ENCODE data around the gene GAS7. TPM values are rescaled to one million over a fixed set of nuclear protein-coding genes. Genes with fewer than 3 reads are reported as not detected.

Gene GAS7
- total and polyA plus RNA-seq, 2 of the 13 experiments (the other 11 are each of a cell fraction or from before 2014, with no cell fraction given), result 1.0 to 5.2 TPM

DNA sequence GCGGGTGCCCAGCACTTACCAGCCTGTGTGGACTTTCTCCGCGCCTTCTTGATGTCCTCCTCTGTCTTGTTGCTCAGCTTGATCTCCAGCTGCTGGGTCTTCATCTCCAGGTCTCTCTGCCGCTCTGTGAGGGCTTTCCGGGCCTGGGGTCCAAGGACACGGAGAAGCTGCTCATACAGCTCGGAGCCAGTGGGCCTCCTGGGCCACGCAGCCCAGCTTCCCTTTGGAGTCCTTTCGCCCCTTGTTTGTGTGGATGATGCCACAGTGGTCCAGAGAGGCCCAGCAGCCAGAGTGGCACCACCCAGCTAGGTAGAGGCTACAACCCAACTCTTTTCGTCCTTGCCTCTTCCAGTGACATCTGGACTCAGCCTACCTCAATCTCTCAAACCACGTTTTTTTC, 272.9 kb downstream of the GAS7 start:
- no peak for DNase-seq (ENCODE audit: low spot score)
- FAIRE-seq, result no peak
- BruUV-seq (replicated peaks), result no TSS peak
- peaks cover 5 to 8% of the 10 kb centered on the region in 2 experiments; a peak in 3 of 5 replicates for H3K27me3 ChIP-seq (ENCODE audit: control insufficient read depth in 1 of 2, insufficient read depth in 2 of 2, low read length in 2 of 2)
- no peaks in the 10 kb centered on the region for H3K4me1 ChIP-seq (ENCODE audit: insufficient read depth, low read length)
- H3K27ac ChIP-seq (ENCODE audit: extremely low read length, insufficient read depth, low read length), result no peak overlapping the region
- intact Hi-C loops (cut with micrococcal nuclease; ENCODE audit: unreplicated experiment), result no loop called here
- in situ Hi-C loops (cut with HindIII; ENCODE audit: extremely low pct_ligation_motif_present, low pct_unique_long_range_greater_than_20kb), result no loop called here
- H4K20me1 ChIP-seq (ENCODE audit: insufficient read depth, low read length), result no peaks in the 10 kb centered on the region
- H3K79me2 ChIP-seq (ENCODE audit: insufficient read depth, low read length), result no peaks in the 10 kb centered on the region
- H2AFZ ChIP-seq (ENCODE audit: low read length), result no peak overlapping the region
- ATAC-seq, result no peak
- ChIA-PET CTCF (ENCODE audit: low intra/inter-chr PET ratio, low total read pairs) (interaction anchor here (0.7 kb wide), 1 partner anchor 302 kb away, joined by 3 read pairs; no protein-coding TSS in a partner anchor), POLR2A (no interaction called here)
- WGBS (ENCODE audit: low lambda C conversion rate), result 45% methylated on average over 6 of the region's 11 CpGs
- H3K4me2 ChIP-seq (ENCODE audit: low read depth, low read length), result no peak overlapping the region
- H3K9me3 ChIP-seq (ENCODE audit: low read length), result no peaks in the 10 kb centered on the region
- H3K36me3 ChIP-seq (replicated peaks in 1 of 2; ENCODE audit: control insufficient read depth in 1 of 2, insufficient read depth in 2 of 2, low read length in 2 of 2), result no peaks in the 10 kb centered on the region
- H3K9ac ChIP-seq (ENCODE audit: insufficient read depth, low read depth, low read length), result no peak overlapping the region
- no peak overlapping the region for H3K4me3 ChIP-seq (replicated peaks in 1 of 3; ENCODE audit: insufficient read depth in 1 of 3, low read depth in 2 of 3, low read length in 3 of 3)
- TF ChIP-seq EEA1 (CRISPR knock-in tag; IDR thresholded peaks at IDR 0.05; ENCODE audit: borderline replicate concordance), result no peak
- no peak for TF ChIP-seq NFE2L1 (CRISPR knock-in tag; IDR thresholded peaks at IDR 0.05; ENCODE audit: borderline replicate concordance)
- TF ChIP-seq POLR2G (IDR thresholded peaks at IDR 0.05; ENCODE audit: low read depth, low read length), result no peak
- TF ChIP-seq YEATS4 (CRISPR knock-in tag; IDR thresholded peaks at IDR 0.05; ENCODE audit: borderline replicate concordance), result no peak
- TF ChIP-seq, protein P1, sequence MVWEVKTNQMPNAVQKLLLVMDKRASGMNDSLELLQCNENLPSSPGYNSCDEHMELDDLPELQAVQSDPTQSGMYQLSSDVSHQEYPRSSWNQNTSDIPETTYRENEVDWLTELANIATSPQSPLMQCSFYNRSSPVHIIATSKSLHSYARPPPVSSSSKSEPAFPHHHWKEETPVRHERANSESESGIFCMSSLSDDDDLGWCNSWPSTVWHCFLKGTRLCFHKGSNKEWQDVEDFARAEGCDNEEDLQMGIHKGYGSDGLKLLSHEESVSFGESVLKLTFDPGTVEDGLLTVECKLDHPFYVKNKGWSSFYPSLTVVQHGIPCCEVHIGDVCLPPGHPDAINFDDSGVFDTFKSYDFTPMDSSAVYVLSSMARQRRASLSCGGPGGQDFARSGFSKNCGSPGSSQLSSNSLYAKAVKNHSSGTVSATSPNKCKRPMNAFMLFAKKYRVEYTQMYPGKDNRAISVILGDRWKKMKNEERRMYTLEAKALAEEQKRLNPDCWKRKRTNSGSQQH (CRISPR knock-in tag; IDR thresholded peaks at IDR 0.05; ENCODE audit: low read depth), result no peak
- no peak for TF ChIP-seq ZNF563 (CRISPR knock-in tag; IDR thresholded peaks at IDR 0.05)
- TF ChIP-seq ZNF138 (CRISPR knock-in tag; IDR thresholded peaks at IDR 0.05; ENCODE audit: low read depth), result no peak
- TF ChIP-seq ZFP1 (CRISPR knock-in tag; IDR thresholded peaks at IDR 0.05), result no peak
- TF ChIP-seq, protein P2, sequence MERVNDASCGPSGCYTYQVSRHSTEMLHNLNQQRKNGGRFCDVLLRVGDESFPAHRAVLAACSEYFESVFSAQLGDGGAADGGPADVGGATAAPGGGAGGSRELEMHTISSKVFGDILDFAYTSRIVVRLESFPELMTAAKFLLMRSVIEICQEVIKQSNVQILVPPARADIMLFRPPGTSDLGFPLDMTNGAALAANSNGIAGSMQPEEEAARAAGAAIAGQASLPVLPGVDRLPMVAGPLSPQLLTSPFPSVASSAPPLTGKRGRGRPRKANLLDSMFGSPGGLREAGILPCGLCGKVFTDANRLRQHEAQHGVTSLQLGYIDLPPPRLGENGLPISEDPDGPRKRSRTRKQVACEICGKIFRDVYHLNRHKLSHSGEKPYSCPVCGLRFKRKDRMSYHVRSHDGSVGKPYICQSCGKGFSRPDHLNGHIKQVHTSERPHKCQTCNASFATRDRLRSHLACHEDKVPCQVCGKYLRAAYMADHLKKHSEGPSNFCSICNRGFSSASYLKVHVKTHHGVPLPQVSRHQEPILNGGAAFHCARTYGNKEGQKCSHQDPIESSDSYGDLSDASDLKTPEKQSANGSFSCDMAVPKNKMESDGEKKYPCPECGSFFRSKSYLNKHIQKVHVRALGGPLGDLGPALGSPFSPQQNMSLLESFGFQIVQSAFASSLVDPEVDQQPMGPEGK (CRISPR knock-in tag; IDR thresholded peaks at IDR 0.05), result no peak
- no peak for TF ChIP-seq ZNF891 (CRISPR knock-in tag; IDR thresholded peaks at IDR 0.05)
- TF ChIP-seq, protein P3, sequence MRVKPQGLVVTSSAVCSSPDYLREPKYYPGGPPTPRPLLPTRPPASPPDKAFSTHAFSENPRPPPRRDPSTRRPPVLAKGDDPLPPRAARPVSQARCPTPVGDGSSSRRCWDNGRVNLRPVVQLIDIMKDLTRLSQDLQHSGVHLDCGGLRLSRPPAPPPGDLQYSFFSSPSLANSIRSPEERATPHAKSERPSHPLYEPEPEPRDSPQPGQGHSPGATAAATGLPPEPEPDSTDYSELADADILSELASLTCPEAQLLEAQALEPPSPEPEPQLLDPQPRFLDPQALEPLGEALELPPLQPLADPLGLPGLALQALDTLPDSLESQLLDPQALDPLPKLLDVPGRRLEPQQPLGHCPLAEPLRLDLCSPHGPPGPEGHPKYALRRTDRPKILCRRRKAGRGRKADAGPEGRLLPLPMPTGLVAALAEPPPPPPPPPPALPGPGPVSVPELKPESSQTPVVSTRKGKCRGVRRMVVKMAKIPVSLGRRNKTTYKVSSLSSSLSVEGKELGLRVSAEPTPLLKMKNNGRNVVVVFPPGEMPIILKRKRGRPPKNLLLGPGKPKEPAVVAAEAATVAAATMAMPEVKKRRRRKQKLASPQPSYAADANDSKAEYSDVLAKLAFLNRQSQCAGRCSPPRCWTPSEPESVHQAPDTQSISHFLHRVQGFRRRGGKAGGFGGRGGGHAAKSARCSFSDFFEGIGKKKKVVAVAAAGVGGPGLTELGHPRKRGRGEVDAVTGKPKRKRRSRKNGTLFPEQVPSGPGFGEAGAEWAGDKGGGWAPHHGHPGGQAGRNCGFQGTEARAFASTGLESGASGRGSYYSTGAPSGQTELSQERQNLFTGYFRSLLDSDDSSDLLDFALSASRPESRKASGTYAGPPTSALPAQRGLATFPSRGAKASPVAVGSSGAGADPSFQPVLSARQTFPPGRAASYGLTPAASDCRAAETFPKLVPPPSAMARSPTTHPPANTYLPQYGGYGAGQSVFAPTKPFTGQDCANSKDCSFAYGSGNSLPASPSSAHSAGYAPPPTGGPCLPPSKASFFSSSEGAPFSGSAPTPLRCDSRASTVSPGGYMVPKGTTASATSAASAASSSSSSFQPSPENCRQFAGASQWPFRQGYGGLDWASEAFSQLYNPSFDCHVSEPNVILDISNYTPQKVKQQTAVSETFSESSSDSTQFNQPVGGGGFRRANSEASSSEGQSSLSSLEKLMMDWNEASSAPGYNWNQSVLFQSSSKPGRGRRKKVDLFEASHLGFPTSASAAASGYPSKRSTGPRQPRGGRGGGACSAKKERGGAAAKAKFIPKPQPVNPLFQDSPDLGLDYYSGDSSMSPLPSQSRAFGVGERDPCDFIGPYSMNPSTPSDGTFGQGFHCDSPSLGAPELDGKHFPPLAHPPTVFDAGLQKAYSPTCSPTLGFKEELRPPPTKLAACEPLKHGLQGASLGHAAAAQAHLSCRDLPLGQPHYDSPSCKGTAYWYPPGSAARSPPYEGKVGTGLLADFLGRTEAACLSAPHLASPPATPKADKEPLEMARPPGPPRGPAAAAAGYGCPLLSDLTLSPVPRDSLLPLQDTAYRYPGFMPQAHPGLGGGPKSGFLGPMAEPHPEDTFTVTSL (CRISPR knock-in tag; IDR thresholded peaks at IDR 0.05; ENCODE audit: borderline replicate concordance), result no peak
- TF ChIP-seq, protein P4, sequence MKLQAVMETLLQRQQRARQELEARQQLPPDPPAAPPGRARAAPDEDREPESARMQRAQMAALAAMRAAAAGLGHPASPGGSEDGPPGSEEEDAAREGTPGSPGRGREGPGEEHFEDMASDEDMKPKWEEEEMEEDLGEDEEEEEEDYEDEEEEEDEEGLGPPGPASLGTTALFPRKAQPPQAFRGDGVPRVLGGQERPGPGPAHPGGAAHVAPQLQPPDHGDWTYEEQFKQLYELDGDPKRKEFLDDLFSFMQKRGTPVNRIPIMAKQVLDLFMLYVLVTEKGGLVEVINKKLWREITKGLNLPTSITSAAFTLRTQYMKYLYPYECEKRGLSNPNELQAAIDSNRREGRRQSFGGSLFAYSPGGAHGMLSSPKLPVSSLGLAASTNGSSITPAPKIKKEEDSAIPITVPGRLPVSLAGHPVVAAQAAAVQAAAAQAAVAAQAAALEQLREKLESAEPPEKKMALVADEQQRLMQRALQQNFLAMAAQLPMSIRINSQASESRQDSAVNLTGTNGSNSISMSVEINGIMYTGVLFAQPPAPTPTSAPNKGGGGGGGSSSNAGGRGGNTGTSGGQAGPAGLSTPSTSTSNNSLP (IDR thresholded peaks at IDR 0.05; ENCODE audit: low read depth, low read length), result no peak
- no peak for TF ChIP-seq ZNF326 (CRISPR knock-in tag; IDR thresholded peaks at IDR 0.05; ENCODE audit: borderline replicate concordance)
